Upper lobe of left lung (tissue), 6 donors: Measurements from ENCODE around the gene CD248. TPM values are rescaled to one million over a fixed set of nuclear protein-coding genes. Genes with fewer than 3 reads are reported as not detected.
"Not testable (repeated sequence)": the region's sequence is repeated elsewhere in the genome, so short reads cannot be mapped to it uniquely, and the experiment has no call there.

Experiments used
- ATAC-seq, 2 donors: fragments of 200-7000 bp; cut with Tn5 transposase; one replicate each; pipeline ENCODE4 v1.9.1; 2022; ENCODE audit warnings: mild to moderate bottlenecking in 2 of 2, moderate library complexity in 2 of 2; ENCODE audit not compliant: low FRiP score in 2 of 2
- DNase-seq, 2 donors: peaks; one replicate each; pipeline ENCODE4 v3.0.0-alpha.2; 2019 to 2020
- H3K27ac ChIP-seq, 4 donors: fragments of 200-600 bp; sonication (generic); one replicate each; pipeline ENCODE4 v1.5.1; 2016 to 2019
- H3K27me3 ChIP-seq, 4 donors: fragments of 200-600 bp; sonication (generic); one replicate each; pipeline ENCODE4 v1.5.1; 2017 to 2019
- H3K36me3 ChIP-seq, 4 donors: fragments of 200-600 bp; sonication (generic); one replicate each; pipeline ENCODE4 v1.5.1; 2016 to 2019
- H3K4me1 ChIP-seq, 4 donors: fragments of 200-600 bp; sonication (generic); one replicate each; pipeline ENCODE4 v1.5.1; 2018 to 2019
- H3K4me3 ChIP-seq, 4 donors: fragments of 200-600 bp; sonication (generic); one replicate each; pipeline ENCODE4 v1.5.1; 2017 to 2019; ENCODE audit warnings: mild to moderate bottlenecking in 2 of 4, moderate library complexity in 1 of 4
- H3K9me3 ChIP-seq, 4 donors: fragments of 200-600 bp; sonication (generic); one replicate each; pipeline ENCODE4 v1.5.1; 2018 to 2019
- CTCF ChIP-seq, 6 experiments: fragments of 450-650 bp in 4 of 6; fragments of 200-600 bp in 2 of 6; sonication (generic) in 2 of 6; IDR thresholded peaks; one replicate each; pipeline ENCODE4 v1.5.1; 2016 to 2019; ENCODE audit warnings: antibody characterized with exemption in 6 of 6
- EP300 ChIP-seq, 4 donors: sonication (generic); formaldehyde crosslinking; IDR thresholded peaks; one replicate each; pipeline ENCODE4 v1.5.1; 2017; ENCODE audit warnings: antibody characterized with exemption in 4 of 4, control low read depth in 2 of 4
- POLR2A ChIP-seq, 4 donors: fragments of 450-650 bp; IDR thresholded peaks; one replicate each; pipeline ENCODE4 v1.5.1; 2016 to 2017; ENCODE audit warnings: antibody characterized with exemption in 4 of 4, mild to moderate bottlenecking in 2 of 4
- POLR2AphosphoS5 ChIP-seq, 2 donors: sonication (generic); formaldehyde crosslinking; IDR thresholded peaks; one replicate each; pipeline ENCODE4 v1.5.1; 2017; ENCODE audit warnings: antibody characterized with exemption in 2 of 2
- WGBS, 2 donors: methylation state at CpG; one replicate each; pipeline ENCODE4 v1.1.5; 2017 to 2018; 5-methylcytosine and 5-hydroxymethylcytosine counted together
- total RNA-seq, 6 donors: library from RNA; depleted of rRNA in 4 of 6; stranded (reverse); fragments of >200 nt in 4 of 6; gene quantifications; one replicate each; pipeline versions ENCODE4 v1.1.0 to v1.2.1, GENCODE V29; 2016 to 2021
- donor health status: DM: no; HTN: no; CAD: no; lungs with moderate emphysema.
- donor health status: DM: no; HTN: yes; CAD: no; lungs with severe emphysema.

Gene CD248
- total RNA-seq, 6 donors from 2014 or later: 0.59 to 85.6 (median 6.5) TPM

DNA sequence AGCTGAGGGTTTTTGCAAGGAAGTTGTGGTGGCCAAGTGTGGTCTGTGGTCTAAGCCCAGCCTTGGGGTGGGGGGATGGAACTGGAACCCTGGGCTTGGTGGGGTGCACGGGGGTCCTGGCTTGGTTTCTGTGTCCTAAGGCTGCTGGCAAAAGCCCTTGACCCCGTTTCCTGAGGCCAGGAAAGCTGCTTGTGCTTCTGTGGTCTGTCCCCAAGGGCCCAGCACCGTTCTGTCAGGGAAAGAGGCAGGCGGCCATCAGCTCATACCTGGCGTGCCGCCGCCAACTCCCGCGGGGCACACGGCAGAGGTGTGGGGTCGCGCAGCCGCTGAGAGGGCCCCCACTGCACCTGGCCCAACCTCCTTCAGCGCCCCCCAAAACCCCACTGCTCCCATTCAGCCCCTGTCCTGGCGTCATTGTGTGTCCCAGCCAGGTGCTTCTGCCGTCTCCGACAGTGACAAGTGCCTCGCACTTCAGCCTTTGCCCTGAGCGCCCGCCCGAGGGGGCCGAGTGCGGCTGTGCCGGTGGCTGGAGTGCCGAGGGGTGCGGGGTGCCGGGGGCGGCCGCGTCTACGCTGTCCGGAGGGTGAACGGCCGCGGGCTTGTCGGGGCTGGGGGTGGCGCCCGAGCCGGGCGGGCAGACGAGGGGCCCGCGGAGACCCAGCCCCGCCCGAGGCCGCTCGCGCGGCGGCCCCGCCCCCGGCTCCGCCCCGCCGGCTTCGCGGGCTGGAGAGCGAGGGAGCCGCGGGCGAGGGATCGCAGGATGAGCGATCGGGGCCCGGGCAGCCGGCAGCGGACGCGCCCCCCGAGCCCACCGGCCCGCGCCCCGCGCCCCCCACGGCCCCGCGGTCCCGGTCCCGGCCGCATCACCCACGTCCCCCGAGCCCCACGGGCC, 39.1 kb downstream of the CD248 start, which contains the start of gene CNIH2:
Gene CNIH2, plus strand, starts transcription at position 705 of the 892 bp plus-strand sequence. CDS start 282 bp downstream, outside the sequence.
- no peaks in the 10 kb centered on the region for H3K9me3 ChIP-seq
- peak within 1 kb of the TSS in 3 of 4 donors; percentile 39 to 50 (median 48) for H3K27ac ChIP-seq
- DNase-seq (peak in 1 of 2 donors; percentile 91), ATAC-seq (peak in 1 of 2 donors; percentile 46)
- peaks cover 18 to 28% (median 19%) of the 10 kb centered on the region in 4 donors for H3K4me1 ChIP-seq
- no peaks in the 10 kb centered on the region for H3K27me3 ChIP-seq
- peak within 1 kb of the TSS in 3 of 4 donors; percentile 37 to 47 (median 46) for H3K4me3 ChIP-seq
- TF ChIP-seq POLR2A (IDR thresholded peaks at IDR 0.05) (peak in 1 of 4 donors; percentile 23), EP300 (IDR thresholded peaks at IDR 0.05) (no peak)
- WGBS, 2 donors: 10 to 11% methylated on average over 14 to 34 of the region's 84 CpGs
- H3K36me3 ChIP-seq: peaks cover 19 to 44% (median 42%) of the 10 kb centered on the region in 4 donors

- H3K4me3 ChIP-seq, H3K27ac ChIP-seq, H3K27me3 ChIP-seq, DNase-seq, ATAC-seq, H3K9me3 ChIP-seq: not testable (repeated sequence)
- Histone ChIP-seq H3K4me1 (peaks cover 12 to 22% (median 14%) of the 10 kb centered on the region in 4 donors), H3K36me3 (peaks cover 20 to 51% (median 49%) of the 10 kb centered on the region in 4 donors)
- 61 to 66% methylated on average over 3 to 4 of the region's 4 CpGs for WGBS, 2 donors
Measured at GRCh38 chr11:66277064-66277463, 39.8 kb downstream of the CD248 start.

DNA sequence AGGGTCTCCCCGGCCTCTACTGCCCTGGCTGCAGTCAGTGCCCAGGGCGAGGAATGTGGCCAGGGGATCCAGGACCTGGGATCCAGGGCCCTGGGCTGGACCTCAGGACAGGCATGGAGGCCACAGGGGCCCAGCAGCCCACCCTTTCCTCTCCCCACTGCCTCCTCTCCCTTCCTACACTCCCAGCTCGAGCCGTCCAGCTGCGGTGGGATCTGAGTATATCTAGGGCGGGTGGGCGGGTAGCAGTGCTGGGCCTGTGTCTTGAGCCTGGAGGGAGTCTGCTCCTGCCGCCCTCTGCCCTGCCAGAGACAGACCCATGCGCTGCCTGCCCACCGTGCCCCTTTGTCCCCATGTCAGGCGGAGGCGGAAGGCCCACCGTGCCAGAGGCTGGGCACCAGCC, 40.2 kb downstream of the CD248 start:
- not testable (repeated sequence) for H3K27ac ChIP-seq, DNase-seq, ATAC-seq, H3K27me3 ChIP-seq, H3K9me3 ChIP-seq, H3K4me3 ChIP-seq
- H3K36me3 ChIP-seq: peaks cover 23 to 55% (median 53%) of the 10 kb centered on the region in 4 donors
- WGBS, 2 donors: 67 to 77% methylated on average over 6 to 9 of the region's 13 CpGs
- H3K4me1 ChIP-seq: peaks cover 12 to 22% (median 13%) of the 10 kb centered on the region in 4 donors

DNA sequence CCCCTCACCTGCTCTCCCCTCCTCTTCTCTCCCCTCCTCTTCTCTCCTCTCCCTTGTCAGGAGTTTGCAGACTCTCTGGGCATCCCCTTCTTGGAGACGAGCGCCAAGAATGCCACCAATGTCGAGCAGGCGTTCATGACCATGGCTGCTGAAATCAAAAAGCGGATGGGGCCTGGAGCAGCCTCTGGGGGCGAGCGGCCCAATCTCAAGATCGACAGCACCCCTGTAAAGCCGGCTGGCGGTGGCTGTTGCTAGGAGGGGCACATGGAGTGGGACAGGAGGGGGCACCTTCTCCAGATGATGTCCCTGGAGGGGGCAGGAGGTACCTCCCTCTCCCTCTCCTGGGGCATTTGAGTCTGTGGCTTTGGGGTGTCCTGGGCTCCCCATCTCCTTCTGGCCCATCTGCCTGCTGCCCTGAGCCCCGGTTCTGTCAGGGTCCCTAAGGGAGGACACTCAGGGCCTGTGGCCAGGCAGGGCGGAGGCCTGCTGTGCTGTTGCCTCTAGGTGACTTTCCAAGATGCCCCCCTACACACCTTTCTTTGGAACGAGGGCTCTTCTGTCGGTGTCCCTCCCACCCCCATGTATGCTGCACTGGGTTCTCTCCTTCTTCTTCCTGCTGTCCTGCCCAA, 40.7 kb downstream of the CD248 start:
- TF ChIP-seq POLR2AphosphoS5 (IDR thresholded peaks at IDR 0.05) (no peak), EP300 (IDR thresholded peaks at IDR 0.05) (no peak), POLR2A (IDR thresholded peaks at IDR 0.05) (no peak), CTCF (IDR thresholded peaks at IDR 0.05) (no peak)
- no peak overlapping the region for H3K27ac ChIP-seq
- whole genome bisulfite sequencing, 2 donors: 93 to 97% methylated on average over 14 of the region's 14 CpGs
- peaks cover 23 to 57% (median 54%) of the 10 kb centered on the region in 4 donors for H3K36me3 ChIP-seq
- no peaks in the 10 kb centered on the region for H3K9me3 ChIP-seq
- DNase-seq (peak in 1 of 2 donors; percentile 49), ATAC-seq (no peak)
- peaks cover 12 to 26% (median 14%) of the 10 kb centered on the region in 4 donors for H3K4me1 ChIP-seq
- H3K27me3 ChIP-seq: no peaks in the 10 kb centered on the region
- H3K4me3 ChIP-seq: no peak overlapping the region

GRCh38 chr11:66275396-66275795, 41.4 kb downstream of the CD248 start:
- TF ChIP-seq CTCF (IDR thresholded peaks at IDR 0.05): no peak
- no peak for TF ChIP-seq POLR2AphosphoS5 (IDR thresholded peaks at IDR 0.05)
- TF ChIP-seq EP300 (IDR thresholded peaks at IDR 0.05): no peak
- no peak for TF ChIP-seq POLR2A (IDR thresholded peaks at IDR 0.05)
- Histone ChIP-seq H3K27me3 (no peaks in the 10 kb centered on the region), H3K4me3 (no peak overlapping the region), H3K27ac (no peak overlapping the region), H3K36me3 (peaks cover 23 to 60% (median 54%) of the 10 kb centered on the region in 4 donors), H3K9me3 (no peaks in the 10 kb centered on the region), H3K4me1 (peaks cover 14 to 32% (median 19%) of the 10 kb centered on the region in 4 donors)
- DNase-seq (no peak), ATAC-seq (no peak)
- WGBS, 2 donors: 86 to 95% methylated on average over 7 to 8 of the region's 8 CpGs

- no peak for TF ChIP-seq EP300 (IDR thresholded peaks at IDR 0.05)
- TF ChIP-seq POLR2A (IDR thresholded peaks at IDR 0.05): no peak
- TF ChIP-seq CTCF (IDR thresholded peaks at IDR 0.05): no peak
- no peak for TF ChIP-seq POLR2AphosphoS5 (IDR thresholded peaks at IDR 0.05)
- H3K4me3 ChIP-seq: no peak overlapping the region
Measured at GRCh38 chr11:66274219-66274618, 42.6 kb downstream of the CD248 start.

More at GRCh38 chr11:66274219-66274618, 42.6 kb downstream of the CD248 start:
- DNase-seq: no peak
- H3K27ac ChIP-seq: no peak overlapping the region
- H3K27me3 ChIP-seq: no peaks in the 10 kb centered on the region
- peaks cover 23 to 60% (median 54%) of the 10 kb centered on the region in 4 donors for H3K36me3 ChIP-seq
- peaks cover 26 to 44% (median 30%) of the 10 kb centered on the region in 4 donors for H3K4me1 ChIP-seq
- H3K9me3 ChIP-seq: no peaks in the 10 kb centered on the region
- no peak for ATAC-seq
- 67 to 77% methylated on average over 1 of the region's 1 CpG for WGBS, 2 donors
